VCaP (cell line): ENCODE measurements around the gene STXBP4.
A peak's percentile ranks its signal among the peaks of the same experiment; 100 is the strongest.

Source experiments
- H3K27ac ChIP-seq: fragments of 450-650 bp; 2 replicates; pipeline ENCODE4 v1.5.1; 2017
- TF ChIP-seq, protein P1 (sequence below): fragments of 450-650 bp; conservative IDR thresholded peaks from 2 replicates; pipeline ENCODE4 v1.5.1; 2017; ENCODE audit warnings: mild to moderate bottlenecking, moderate library complexity

STXBP4 gene

DNA sequence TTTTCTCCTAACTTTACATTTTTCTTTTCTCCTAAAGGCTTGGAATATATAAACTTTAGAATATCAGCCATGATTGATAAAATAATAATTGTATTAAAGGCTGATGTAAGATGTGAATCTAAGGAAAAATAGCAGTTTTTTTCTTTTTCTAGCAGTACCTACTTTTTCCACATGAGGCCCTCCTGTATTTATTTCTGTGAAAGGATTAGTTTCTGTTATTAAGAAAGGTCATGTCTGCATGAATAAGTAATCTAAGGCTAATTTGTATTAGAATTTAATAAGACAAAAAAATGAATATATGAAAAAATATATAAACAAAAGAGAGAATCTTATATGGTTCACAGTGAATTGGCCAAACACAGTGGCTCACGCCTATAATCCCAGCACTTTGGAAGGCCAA, 85.3 kb downstream of the STXBP4 start:
- TF ChIP-seq, protein P1, sequence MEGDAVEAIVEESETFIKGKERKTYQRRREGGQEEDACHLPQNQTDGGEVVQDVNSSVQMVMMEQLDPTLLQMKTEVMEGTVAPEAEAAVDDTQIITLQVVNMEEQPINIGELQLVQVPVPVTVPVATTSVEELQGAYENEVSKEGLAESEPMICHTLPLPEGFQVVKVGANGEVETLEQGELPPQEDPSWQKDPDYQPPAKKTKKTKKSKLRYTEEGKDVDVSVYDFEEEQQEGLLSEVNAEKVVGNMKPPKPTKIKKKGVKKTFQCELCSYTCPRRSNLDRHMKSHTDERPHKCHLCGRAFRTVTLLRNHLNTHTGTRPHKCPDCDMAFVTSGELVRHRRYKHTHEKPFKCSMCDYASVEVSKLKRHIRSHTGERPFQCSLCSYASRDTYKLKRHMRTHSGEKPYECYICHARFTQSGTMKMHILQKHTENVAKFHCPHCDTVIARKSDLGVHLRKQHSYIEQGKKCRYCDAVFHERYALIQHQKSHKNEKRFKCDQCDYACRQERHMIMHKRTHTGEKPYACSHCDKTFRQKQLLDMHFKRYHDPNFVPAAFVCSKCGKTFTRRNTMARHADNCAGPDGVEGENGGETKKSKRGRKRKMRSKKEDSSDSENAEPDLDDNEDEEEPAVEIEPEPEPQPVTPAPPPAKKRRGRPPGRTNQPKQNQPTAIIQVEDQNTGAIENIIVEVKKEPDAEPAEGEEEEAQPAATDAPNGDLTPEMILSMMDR, result peak; percentile 77
- H3K27ac ChIP-seq, result no peak overlapping the region

DNA sequence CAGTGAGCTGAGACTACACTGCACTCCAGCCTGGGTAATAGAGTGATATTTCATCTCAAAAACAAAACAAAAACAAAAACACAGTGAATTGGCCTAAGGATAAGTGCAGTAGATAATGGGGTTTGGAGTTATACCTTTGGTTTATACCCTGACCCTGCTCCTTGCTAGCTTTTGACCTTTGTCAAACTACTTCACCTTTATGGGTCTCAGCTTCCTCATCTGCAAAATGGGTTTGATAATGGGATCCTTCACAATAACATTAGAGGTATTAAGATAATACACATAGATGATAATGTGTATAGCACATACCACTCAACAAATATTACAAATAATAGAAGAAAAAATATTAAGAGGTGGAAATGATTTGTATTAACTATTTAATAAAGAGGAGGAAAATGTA, 85.9 kb downstream of the STXBP4 start:
- TF ChIP-seq, protein P1, result no peak

DNA sequence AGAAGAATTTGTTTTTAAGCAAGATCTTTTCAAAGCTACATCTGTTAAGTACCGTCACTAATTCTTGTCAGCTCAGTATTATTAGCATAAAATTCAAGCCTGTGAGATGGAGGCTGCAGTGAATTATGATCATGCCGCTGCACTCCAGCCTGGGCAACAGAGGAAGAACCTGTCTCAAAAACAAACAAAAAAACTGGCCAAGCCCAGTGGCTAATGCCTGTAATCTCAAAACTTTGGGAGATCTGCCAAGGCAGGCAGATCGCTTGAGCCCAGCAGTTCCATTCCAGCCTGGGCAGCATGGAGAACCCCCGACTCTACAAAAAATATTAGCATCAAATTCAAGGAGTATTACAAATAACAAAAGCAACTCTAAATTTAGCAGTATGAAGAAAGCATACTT, 88.0 kb downstream of the STXBP4 start:
- peak overlapping the region; percentile 20; the same call in 1 of the 2 replicates for H3K27ac ChIP-seq
- TF ChIP-seq, protein P1, result no peak

More for the DNA sequence above, 85.9 kb downstream of the STXBP4 start:
- no peak overlapping the region for H3K27ac ChIP-seq

DNA sequence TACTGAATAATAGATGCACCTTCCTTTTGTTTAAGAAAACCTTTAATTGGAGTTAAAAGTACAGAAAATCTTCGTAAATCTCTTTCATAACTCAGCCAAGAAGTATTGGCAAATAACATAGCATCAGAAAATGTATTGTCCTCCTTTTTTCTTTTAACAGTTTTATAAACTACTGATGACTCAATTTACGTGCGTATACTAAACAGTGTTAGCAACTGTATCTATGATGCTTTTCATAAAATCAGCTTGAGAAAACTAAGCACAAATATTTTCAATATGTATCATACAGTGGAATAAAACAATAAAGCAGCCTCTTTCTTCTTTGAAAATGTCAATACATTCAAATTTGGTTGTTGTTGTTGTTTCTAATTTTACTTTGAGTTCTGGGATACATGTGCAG, 88.6 kb downstream of the STXBP4 start:
- 0 out of 2 replicates have a peak overlapping the region, but pooled peaks have one; percentile 20 for H3K27ac ChIP-seq
- TF ChIP-seq, protein P1, result no peak

DNA sequence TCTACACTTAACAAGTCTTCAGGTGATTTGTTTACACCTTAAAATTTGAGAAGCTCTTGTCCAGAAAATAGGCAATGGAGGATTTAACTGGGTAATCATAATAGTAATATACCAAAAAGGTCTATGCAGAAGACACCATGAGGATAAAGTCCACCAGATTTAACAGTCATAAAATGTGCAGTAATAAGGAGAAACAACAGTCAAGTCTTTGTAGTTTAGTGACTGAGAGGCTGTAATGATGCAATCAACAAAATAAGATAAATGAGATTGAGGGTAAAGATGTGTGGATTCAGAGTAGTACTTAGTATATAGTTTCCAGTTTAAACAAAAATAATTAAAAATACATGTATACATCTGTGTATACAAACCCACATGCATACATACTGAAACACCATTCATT, 91.2 kb downstream of the STXBP4 start:
- TF ChIP-seq, protein P1, result no peak

DNA sequence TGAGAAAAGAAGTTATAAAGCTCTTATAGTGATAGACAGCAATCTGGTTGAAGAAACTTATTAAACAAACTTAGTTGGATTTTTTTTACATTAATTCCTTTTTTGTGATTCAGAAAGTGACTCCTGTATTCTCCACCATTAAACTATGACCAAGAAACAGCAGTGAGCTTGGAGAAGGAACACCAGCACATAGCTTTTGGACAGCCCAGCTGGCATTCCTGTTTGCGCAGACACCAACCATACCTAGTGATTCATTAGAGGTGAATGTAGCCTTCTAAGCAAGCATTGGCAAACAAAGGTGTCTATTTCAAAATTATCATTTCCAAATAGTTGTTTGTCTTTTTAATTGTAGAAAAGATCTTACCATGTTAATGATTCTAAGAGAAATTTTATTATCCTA, 94.4 kb downstream of the STXBP4 start:
- TF ChIP-seq, protein P1, result no peak
- H3K27ac ChIP-seq, result no peak overlapping the region

More for the DNA sequence above, 91.2 kb downstream of the STXBP4 start:
- no peak overlapping the region for H3K27ac ChIP-seq

DNA sequence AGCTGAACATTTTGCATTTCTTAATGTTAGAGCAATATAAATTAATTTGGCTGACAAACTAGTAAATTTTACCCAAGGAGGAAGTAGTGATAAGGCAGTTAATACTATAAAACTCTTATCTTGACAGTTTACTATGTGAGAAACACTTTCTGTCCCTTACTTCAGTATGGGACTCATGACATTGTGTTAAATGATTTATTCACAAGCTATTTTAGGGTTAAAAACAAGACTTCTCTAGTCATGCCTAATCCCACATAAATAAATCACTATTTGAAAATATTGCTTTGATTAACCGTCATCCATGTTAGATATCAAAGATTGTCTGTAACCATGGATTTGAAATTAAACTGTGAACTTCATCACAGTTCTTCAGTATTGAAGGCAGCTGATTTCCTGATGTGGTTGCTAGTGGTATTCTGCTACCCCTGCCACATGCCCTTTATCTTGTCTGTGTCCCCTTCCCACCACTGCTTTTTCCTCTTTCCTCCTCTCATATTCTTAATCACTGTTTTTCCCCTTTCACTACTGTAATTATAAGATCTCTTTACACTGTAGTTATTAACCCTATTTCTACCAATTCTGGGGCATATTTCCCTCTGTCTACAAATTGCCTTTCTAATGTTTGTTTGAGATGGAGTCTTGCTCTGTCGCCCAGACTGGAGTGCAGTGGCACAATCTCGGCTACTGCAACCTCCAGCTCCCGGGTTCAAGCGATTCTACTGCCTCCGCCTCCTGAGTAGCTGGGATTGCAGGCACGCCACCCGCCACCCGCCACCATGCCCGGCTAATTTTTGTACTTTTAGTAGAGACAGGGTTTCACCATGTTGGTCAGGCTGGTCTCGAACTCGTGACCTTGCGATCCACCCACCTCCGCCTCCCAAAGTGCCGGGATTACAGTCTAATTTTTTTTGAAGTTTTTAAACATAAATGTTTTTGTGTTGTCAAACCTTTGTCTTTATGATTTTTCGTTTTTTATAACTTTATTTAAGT, 95.6 kb downstream of the STXBP4 start:
- TF ChIP-seq, protein P1, result no peak

More for the DNA sequence above, 95.6 kb downstream of the STXBP4 start:
- no peak overlapping the region for H3K27ac ChIP-seq
